Activated CD8-positive, alpha-beta memory T cell treated with anti-CD3 and anti-CD28 coated beads for 24 hours (primary cell): Measurements from ENCODE around the gene TNC.

Experiments used
- DNase-seq: peaks from one replicate; pipeline ENCODE4 v3.0.0-alpha.2; 2020

Gene TNC

DNA sequence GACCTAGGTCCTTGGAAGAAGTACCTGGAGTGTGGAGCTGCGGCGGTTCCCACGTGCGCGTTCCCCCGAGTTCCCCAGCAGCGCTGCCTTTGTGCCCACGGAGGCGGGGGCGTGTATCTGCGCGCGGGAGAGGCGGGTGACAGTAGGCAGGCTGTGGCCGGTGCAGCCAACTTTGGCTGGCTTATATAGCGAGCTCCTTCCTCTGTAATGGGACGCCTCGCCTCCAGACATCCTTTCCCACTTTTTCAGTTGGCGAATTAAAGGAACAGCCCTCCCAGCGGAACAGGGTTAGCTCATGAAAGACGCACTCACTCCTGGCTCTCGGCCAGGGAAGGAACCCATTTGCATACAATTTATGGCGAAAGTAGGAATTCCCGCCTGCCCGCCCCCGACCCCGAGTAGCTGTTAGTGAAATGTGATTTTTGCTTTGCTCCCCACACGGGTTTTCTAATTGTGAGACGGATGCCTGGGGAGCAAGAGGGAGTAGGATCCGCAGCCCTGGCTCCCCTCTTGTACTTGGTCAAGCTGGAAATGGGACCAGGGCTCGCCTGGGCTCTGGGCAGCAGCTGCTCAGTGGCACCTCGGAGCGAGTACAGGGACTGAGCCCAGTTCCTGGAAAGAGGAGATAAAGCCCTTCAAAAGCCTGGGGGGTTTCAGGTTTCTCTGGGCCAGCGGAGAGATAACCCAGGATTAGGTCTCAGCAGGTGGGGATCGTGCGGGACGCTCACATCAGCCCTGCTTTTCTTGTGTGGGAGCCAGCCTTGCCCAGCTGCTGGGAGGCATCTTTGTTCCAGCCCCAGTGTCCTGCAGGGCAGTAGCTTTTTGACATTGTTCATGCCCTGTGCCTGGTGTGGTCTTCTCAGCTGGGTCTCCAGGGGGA, at the start of gene TNC:
TNC (minus strand) TSS at position 159 of the 880 bp plus-strand sequence. CDS start 27,139 bp downstream, outside the sequence.
- DNase-seq, result no peak

DNA sequence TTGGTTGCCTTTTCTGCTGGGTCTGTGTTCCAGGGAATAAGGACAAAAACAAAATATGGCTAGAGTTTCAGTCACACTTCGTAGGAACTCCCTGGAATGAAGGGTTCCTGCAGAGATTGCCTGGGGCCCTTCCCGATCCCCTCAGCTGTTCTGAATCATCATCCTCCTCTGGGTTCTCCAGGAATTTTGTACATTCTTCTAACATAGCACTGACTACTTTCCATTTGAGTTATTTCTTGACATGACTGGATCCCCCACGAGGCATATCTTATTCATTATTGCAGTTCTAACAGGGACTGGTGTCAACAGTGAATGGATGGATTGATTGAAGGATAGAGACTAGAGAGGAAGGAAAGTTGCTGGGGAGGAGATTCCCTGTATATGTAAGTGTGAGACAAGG, 49.2 kb upstream of the TNC start:
- no peak for DNase-seq

DNA sequence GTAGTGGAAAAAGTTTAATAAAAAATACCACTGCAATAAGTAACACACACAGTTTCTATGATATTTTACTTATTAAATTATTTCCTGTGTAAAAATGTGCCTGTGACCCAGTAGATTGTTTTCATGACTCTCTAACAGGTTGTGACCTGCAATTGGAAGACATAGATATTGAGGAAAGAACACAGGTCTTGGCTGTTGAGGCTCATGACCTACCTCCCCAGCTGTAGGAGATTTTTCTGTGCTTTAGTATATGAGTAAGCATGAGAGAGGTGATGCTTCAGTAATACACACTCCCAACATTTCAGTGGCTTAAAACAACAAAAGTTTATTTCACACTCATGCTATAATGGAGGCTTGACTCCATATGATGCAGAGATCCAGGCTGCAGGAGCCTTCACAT, 47.3 kb upstream of the TNC start:
- DNase-seq, result no peak

DNA sequence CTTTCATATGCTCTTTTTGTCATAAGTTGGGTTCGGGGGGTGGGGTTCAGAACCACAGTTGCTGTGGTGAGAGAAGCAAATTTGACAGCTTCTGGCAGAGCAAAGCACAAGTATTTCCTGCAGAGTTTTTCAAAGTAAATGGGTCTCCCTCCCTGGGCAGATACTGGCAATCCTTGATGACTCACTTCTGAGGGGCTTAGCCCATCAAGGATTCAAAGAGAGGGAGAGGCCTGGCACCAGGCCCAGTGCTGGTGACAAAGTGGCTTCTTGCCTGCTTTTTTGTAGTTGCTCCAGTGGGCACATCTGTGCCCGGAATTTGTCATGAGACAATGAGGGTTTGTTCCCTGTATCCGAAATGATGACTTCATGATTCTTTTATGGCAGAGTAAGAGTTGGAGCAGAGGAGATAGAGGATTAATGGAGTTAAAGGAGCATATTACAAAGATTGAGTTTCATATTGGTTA, 46.6 kb upstream of the TNC start:
- DNase-seq, result no peak

DNA sequence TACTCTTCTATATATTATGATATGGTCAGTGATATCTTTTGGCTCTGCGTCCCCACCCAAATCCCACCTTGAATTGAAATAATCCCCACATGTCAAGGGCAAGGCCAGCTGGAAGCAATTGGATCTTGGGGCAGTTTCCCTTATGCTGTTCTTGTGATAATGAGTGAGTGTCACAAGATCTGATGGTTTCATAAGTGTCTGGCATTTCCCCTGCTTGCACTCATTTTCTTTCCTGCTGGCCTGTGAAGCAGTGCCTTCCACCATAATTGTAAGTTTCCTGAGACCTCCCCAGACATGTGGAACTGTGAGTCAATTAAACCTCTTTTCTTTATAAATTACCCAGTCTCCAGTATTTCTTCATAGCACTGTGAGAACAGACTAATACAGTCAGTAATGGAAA, 45.0 kb upstream of the TNC start:
- DNase-seq, result no peak

DNA sequence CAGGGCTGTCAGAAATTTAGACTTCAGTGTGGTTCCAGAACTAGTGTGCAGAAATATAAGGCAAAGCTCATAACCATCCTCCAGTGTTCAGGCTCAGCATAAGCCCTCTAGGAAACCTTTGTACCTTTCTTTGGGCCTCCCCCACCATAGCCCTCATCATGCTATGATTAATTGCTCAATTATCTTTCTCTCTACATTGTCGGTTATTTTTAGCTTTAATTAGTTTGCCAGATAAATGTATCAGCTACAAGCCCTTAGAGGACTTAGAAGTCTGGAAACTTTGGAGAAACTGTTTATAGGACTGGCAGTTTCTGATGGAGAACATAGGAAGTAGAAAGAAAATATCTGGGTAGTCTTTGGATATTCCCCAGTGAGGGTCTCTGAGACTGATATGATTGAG, 43.5 kb upstream of the TNC start:
- DNase-seq, result no peak

DNA sequence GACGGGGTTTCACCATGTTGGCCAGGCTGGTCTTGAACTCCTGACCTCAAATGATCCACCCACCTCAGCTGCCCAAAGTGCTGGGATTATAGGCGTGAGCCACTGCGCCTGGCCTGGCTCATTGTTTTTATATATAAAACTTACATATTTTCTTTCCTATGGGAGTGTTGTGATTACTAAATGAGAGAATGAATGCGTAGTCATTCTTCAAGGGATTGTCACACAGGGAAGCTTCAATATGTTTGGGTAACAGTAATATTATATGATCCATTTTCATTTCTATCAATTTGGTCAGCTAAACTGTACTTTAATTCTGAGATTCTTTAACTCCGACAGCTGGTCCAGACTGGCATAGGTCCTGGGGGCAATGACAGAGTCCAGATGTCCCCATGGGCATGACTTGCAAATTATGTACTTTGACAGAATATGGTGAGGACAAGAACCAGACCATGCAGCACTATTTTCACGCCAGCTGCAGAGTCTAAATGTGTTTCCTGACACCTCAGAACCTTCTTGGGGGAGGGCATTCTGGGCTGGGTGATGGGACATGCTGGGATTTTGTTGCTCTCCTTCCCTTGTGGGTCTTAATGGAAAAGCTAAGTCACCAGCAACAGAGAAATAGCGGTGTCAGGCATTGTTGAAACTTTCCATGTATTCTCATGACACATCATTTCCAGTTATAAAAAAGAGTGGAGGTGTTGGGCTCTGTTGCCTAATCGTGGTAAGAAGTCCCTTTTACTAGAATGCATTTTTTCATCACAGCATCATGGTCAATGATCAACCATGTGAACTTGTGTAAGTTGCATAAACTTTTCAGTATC, 40.9 kb upstream of the TNC start:
- no peak for DNase-seq

DNA sequence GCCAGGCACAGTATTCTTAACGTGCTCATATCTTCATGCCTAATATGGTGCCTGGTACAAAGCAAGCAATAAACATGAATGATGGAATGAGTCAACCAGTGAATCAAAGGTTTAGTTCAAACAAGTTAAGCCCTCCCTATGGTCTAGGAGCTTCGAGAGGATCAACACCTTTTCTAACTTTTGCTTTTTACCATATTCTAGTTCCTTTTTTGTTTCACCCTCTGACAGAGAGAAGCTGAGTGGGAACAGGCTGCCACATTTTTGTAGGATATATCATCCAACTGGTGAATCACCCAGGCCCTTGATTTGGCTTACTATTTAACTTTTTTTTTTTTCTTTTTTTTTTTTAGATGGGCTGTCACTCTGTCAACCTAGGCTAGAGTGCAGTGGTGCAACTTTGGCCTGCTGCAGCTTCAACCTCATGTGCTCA, 39.3 kb upstream of the TNC start:
- no peak for DNase-seq

DNA sequence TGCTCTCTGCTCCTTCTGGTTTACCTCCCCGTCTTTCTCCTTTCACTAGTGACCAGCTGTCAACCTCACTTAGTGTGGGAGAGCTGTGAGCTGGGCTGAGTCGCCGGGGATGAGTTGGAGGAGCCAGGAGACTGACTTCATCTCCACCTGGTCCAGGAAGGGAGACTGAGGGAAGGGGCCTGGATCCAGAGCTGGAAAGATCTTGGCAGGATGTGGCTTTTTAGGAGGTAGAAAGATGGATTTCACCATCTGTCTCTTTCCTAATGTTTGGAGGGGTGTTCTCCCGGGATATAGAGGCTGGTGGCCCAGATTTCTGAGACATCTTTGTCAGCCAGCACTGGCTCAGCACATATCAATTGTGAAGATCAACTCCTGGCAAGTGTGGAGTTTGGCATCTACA, 37.1 kb upstream of the TNC start:
- DNase-seq, result no peak

DNA sequence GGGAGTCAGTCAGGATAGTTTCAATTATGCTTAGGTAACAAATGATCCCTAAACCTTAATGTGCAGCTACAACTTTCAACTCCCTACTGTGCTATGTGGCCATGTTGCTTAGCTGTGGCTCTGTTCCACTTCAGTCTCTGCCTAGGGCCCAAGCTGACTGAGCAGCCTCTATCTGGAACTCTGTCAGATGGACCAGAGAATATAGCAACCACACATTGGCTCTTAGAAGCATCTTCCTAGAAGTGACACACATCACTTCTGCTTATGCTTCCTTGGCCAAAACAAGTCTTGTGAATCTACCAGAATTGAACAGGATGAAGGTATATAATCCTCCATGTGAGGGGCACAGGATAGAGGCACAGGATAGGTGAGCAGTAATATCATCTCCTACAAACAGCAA, 36.7 kb upstream of the TNC start:
- DNase-seq, result no peak

DNA sequence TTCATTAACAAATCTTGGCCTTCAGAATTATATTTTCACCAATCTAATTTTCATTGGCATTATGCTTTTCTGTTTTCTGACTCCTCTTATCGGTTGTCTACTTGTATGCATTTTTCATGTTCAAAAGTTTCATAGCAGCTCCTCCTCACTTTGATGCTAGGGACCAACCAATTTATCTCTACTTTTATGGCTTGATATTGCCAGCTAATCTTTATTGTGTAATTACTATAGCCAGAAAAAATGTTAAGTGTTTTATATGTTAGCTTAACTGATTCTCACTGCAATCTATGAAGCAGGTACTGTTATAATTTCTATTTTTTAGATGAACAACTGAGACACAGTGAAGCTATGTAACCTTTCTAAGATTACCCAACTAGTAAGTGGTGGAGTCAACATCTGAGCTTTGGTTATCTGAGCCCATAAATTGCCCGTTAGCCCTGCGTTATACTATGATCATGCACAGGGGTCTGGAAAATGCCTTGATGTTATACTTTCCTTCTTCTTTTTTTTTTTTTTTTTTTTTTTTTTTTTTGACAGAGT, 34.4 kb upstream of the TNC start:
- DNase-seq, result no peak

DNA sequence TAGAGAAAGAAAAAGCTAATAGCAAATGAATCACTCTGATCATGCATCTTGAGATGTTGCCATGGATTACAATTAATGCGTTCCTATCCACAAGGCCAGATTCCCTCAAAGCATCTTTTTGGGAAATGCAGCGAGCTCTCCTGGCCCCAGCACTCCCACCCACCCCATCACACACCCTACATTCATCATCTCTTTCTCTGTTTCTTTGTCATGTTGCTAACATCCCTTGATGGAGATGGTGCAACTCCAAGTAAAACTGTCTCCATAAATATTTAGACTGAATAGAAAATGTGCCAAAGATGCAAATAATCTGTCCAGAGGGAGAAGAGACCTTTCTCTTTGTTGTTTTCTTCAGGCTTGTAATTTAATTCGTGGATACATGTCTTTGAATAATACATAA, 30.8 kb upstream of the TNC start:
- DNase-seq, result no peak

DNA sequence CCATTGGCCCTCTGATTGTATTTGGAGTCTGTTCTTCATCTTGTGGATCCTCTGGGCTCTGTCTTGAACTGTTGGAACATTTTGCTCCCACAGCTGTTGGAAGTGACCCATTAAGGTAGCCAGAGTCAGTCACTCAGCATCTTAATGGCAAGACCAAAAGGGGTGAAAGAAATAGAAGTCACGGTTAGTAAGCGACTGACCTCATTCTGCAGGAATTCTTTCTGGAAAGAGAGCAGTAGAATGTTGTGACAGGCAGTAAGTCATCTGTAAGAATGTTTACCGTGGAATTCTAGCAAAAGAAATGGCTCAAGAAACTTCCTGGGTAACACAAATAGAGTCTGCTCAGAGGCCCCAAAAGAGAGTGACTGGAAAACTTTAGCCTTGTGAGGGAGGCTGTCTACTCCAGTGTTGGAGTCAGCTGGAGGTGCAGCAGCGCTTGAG, 28.6 kb upstream of the TNC start:
- DNase-seq, result no peak

DNA sequence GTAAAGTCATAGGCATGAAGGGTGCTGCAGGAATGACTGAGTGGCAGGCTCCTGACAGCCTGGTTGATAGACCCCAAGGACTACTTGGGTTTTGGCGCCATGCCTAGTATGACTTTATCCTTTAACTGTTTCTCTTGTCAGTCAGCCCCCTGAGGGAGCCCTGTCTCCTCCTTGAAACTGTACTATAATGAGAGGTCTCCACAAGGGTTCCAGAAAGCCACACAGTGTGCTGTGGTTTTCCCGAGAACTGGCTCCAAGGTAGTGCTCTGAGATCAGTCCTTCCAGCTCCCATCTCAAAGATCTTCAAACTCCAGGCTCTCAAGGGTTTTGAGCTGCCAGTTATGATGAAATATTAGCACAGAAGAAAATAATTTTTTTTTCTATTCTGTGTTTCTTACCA, 26.7 kb upstream of the TNC start:
- DNase-seq, result no peak

DNA sequence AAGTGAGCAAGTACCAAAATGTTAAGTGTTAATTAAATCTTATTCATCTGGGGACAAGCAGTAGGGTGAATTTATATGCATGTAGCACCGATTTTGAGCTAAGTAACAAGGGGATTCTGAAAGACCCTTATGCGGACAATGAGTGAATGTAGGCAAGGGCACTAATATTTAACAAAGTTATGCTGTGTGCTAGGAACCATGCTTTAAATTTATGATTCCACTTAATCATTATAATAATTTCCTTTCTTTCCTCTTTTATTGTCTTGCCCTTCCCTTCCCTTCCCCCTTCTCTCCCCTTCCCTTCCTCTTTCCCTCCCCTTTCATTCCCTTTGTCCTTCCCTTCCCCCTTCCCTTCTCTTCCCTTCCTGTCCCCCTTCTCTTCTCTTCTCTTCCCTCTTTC, 25.7 kb upstream of the TNC start:
- DNase-seq, result no peak

DNA sequence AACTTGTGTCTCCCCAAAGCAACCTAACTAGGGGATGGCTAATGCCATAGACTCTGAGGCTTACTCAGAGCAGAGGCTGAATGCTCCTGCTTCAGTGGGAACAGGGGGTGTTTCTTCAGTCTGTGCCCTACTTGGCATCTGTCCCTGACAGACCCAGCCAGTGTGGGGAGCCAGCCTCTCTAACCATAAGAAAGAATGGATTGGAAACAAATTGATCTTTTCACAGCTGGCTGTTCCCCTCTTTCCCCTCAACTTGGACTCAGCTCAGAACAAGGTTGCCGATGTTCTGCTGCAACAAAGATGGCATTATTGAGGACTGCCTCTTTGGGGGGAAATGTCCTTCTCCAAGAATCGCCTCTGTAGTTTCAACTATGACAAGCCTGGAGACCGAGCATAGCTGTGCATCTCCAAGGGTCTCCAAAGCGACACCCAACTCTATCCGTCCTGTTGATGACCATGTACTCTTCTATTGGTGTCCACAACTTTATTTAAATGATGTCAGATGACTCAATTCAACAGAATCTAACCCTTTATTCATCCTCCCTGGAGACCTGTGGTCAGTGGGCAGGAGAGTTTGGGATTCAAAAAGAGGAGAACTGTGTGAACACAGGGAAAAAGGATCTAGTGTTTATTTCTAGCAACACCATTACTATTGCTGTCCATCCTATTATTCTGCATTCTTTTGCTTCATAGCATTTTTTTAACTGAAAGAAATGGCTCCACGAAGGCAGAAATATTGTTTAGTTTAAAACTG, 24.7 kb upstream of the TNC start:
- DNase-seq, result no peak

DNA sequence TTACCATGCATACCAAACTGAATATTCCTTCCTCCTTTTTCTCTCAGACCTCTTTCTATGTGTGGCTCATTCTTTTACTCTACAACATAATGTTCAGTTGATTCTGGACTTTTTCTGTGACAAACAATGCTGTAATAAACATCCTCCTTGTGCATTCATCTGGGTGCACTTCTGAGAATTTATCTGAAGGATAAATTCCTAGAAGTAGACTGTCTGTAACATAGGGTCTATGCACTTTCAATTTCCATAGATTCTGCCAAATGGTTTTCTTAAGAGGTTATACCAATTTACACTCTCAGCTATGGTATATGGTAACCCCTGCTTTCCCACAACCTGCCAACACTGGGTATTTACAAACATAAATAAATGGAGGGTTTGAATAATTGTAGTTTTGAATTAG, 24.1 kb upstream of the TNC start:
- no peak for DNase-seq

DNA sequence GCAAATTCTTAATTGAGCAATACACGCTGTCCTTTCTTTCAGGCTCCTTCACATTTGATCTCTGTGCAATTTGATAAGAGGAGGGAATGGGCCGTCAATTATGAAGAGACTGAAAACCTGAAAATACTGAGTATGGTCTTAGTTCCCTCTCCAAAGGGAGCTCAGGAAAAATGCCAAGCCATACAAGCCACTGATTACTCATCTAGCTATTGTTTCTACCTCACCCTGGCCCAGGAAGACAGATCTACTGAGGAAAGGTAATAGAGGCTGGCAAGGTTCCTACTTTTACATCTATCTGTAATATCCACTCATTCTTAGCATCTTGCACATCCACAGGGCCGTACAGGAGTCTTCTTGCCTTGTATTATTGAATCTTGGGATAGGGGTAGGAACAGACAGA, 23.7 kb upstream of the TNC start:
- no peak for DNase-seq

DNA sequence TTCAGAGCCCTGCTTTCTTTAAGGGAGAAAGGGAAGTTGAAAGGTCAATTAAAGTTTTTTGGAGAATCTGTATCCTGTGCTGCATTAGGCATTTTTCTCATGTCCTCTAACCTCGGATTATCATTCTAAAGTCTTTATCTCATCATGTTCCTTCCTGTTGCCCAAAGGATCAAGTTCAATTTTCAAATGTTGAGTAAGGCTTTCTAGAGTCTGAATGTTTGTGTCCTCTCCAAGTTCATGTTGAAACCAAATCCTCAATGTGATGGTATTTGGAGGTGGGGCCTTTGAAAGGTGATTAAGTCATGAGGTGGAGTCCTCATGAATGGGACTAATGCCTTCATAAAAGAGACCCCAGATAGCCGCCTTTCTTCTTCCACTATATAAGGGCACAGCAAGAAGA, 20.2 kb upstream of the TNC start:
- no peak for DNase-seq

DNA sequence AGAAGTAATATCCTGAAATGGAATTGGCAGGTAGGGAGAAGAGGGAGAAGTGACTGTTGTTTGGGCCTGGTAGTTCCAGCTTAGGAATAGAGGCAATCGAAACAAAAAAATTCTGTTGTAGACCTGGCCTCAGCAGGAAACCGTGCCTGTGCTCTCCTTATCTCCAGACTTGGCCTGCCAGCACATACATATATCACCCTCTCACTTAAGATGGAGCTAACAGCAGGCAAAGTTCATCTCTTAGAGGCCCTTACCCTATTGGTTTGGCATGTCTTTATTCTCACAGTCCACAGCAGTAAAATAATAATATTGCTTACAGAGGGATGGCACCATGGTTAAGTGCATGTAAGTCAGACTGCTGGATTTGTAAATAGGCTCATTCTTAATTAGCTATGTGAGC, 19.6 kb upstream of the TNC start:
- no peak for DNase-seq

DNA sequence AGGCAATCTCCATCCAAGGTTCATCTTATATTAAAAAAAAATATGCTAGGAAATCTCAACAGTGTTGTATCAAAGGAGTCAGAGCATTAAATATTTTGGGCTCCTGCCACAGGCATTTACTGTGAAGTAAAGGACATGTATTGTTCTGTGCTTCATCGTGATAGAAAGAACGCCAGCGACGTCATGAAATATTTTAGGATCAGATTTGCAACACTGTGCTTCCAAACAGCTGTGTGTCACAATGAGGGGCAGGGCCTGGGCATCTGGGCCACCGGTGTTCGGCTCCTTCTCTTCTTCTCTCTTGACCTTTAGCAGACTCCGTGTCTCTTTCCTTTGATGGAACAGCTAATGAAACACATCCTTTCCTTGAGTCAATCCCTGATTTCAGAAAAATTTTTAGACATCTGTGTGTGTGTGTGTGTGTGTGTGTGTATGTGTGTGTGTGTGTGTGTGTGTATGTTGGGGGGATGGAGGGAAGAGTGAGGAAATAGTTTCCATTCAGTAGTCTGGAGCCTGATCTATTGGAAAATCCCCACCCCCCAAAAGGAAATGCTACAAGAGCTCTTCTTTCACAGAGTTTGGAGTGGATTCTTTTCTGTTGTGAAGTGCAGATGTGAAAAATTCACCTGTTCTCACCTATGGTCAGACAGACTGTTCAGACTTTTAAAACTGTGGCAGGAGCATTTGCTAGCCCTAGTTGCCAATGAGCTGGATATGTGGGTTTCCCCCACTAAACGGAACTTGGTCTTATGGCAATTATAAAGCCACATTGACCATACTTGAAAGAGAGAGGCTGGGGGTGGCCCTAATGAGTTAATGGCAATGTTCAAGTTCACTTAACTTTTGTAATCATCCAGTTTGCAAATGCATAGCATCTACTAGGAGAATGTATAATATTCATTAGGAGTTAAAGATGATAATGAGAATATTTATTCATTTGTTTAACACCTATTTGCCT, 18.1 kb upstream of the TNC start:
- no peak for DNase-seq

DNA sequence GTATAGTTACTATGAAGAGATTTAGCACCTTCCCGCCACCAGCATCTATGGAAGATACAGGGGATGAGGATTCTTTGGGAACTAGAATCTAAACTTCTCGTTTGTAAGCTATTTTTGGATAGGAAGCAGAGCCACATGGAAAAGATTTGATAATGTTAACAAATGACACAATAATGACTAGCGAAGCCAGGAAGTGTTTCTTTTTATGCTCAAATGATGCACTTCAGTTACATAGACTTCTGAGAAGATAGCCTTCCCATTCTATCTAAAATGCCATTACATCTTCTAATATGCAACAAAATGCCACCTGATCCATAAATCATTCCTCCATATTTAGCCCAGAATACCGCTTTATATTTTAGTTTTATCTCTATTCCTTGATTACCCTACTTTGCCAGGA, 17.0 kb upstream of the TNC start:
- no peak for DNase-seq
